Right lobe of liver (tissue), 6 donors: ENCODE results near the gene PCK2. TPM values are rescaled to one million over a fixed set of nuclear protein-coding genes. Genes with fewer than 3 reads are reported as not detected.

Experiments used
- ATAC-seq, 4 donors: fragments of 200-7000 bp; cut with Tn5 transposase; one replicate each; pipeline ENCODE4 v1.9.1; 2020; ENCODE audit warnings: mild to moderate bottlenecking in 4 of 4, moderate library complexity in 4 of 4
- DNase-seq, 3 donors: peaks; one replicate each; pipeline ENCODE4 v3.0.0-alpha.2; 2020
- H3K27ac ChIP-seq, 3 donors: fragments of 200-600 bp; one replicate each; pipeline ENCODE4 v1.8.0; 2022
- H3K27me3 ChIP-seq, 2 donors: fragments of 200-600 bp; one replicate each; pipeline ENCODE4 v1.8.0; 2022
- H3K36me3 ChIP-seq, 4 donors: fragments of 200-600 bp; sonication (generic) in 1 of 4; one replicate each; pipeline versions ENCODE4 v1.5.1 to v1.8.0; 2017 to 2022; ENCODE audit warnings: control low read depth in 1 of 4
- H3K4me1 ChIP-seq, 4 donors: fragments of 200-600 bp; sonication (generic) in 1 of 4; one replicate each; pipeline versions ENCODE4 v1.5.1 to v1.8.0; 2017 to 2022; ENCODE audit warnings: control low read depth in 1 of 4
- H3K4me3 ChIP-seq, 3 donors: fragments of 200-600 bp; one replicate each; pipeline ENCODE4 v1.8.0; 2022
- H3K9me3 ChIP-seq, 4 donors: fragments of 200-600 bp; sonication (generic) in 1 of 4; one replicate each; pipeline versions ENCODE4 v1.5.1 to v1.8.0; 2017 to 2022; ENCODE audit warnings: control low read depth in 1 of 4
- POLR2A ChIP-seq: fragments of 450-650 bp; IDR thresholded peaks from one replicate; pipeline ENCODE4 v1.6.1; 2017; ENCODE audit warnings: antibody characterized with exemption, mild to moderate bottlenecking
- WGBS: methylation state at CpG from one replicate; pipeline ENCODE4 v1.1.6; 2018; ENCODE audit warnings: low coverage, low lambda C conversion rate; ENCODE audit not compliant: insufficient coverage; ENCODE audit errors: missing lambda C conversion rate; 5-methylcytosine and 5-hydroxymethylcytosine counted together
- intact Hi-C, 2 donors: fragments of 100-400 bp; cut with DNase I; formaldehyde crosslinking; loops; one replicate each; pipeline versions ENCODE4 v1.11.2 to v1.14.1; 2022
- total RNA-seq, 6 experiments: library from RNA; depleted of rRNA in 2 of 6; stranded (reverse); fragments of >200 nt in 2 of 6; fragmentation: NEBNext Ultra II Directional in 3 of 6; extraction: Animal tissue kit (Norgen Biotek cat#: 25700) in 3 of 6; gene quantifications; one replicate each; pipeline versions ENCODE4 v1.1.0 to v1.2.4, GENCODE V29; 2016 to 2023
- TF ChIP-seq, protein P1 (sequence below), 4 donors: fragments of 200-600 bp in 3 of 4; fragments of 450-650 bp in 1 of 4; IDR thresholded peaks; one replicate each; pipeline versions ENCODE4 v1.5.1 to v1.8.0; 2016 to 2022; ENCODE audit warnings: antibody characterized with exemption in 4 of 4, mild to moderate bottlenecking in 2 of 4
- donor health status: DM: no; HTN: yes; CAD: no.
- donor health status: DM: no; HTN: no; CAD: no.
- donor health status: DM: no; HTN: no; CAD: no.
- donor health status: DM: no; HTN: yes; CAD: no.
- donor health status: DM: no; HTN: yes; CAD: no.

Gene PCK2
- total RNA-seq, 6 experiments from 2014 or later = 124 to 615 (median 240) TPM

DNA sequence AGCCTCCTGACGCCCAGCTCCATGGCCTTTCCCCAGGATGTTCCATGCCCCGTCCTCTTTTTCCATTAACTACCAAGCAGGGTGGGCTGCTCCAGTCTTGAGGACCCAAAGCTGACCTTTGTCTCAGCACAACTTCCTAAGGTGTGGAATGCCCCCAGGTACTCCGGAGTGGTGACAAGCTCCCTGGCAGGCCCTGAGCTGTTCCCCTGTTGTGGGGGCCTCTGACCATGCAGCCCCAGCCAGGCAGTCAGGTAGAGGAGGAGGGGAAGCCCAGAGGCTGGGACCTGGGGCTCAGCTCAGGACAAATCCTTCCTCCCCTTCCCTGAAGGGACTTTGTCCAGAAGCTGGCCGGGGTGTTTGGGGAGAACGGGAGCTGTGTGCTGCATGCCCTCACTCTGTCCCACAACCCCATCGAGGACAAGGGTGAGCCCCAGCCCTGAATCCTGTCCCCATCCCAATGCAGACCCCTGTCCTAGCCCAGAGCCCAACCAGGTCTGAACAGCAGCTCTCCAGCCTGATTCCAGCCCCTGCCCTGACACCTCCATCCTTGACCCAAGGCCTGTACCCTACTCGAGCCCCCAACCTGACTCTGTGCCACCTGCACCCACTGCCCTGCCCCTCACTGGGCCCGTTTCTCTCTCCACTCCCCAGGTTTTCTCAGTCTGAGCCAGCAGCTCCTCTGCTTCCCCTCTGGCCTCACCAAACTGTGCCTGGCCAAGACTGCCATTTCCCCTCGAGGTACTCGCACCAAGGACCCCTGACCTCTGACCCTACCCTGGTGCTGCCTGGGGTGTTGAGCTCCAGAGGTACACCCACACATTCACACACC lies 37.9 kb upstream of the PCK2 start:
- no peak overlapping the region for H3K27ac ChIP-seq
- 65% methylated on average over 4 of the region's 10 CpGs for WGBS
- no peaks in the 10 kb centered on the region for H3K27me3 ChIP-seq
- no peak for TF ChIP-seq POLR2A
- TF ChIP-seq, protein P1, sequence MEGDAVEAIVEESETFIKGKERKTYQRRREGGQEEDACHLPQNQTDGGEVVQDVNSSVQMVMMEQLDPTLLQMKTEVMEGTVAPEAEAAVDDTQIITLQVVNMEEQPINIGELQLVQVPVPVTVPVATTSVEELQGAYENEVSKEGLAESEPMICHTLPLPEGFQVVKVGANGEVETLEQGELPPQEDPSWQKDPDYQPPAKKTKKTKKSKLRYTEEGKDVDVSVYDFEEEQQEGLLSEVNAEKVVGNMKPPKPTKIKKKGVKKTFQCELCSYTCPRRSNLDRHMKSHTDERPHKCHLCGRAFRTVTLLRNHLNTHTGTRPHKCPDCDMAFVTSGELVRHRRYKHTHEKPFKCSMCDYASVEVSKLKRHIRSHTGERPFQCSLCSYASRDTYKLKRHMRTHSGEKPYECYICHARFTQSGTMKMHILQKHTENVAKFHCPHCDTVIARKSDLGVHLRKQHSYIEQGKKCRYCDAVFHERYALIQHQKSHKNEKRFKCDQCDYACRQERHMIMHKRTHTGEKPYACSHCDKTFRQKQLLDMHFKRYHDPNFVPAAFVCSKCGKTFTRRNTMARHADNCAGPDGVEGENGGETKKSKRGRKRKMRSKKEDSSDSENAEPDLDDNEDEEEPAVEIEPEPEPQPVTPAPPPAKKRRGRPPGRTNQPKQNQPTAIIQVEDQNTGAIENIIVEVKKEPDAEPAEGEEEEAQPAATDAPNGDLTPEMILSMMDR (IDR thresholded peaks at IDR 0.05) = no peak
- no peaks in the 10 kb centered on the region for H3K36me3 ChIP-seq
- DNase-seq (no peak), ATAC-seq (no peak)
- no peak overlapping the region for H3K4me3 ChIP-seq
- intact Hi-C loops = loop anchor here (5.0 kb wide), 1 partner anchor 36 kb away; the partner anchor contains the start of gene PCK2 (in 2 of the 2)
- no peaks in the 10 kb centered on the region for H3K9me3 ChIP-seq
- H3K4me1 ChIP-seq = peaks cover 0 to 36% (median 9%) of the 10 kb centered on the region in 4 donors

- 16% methylated on average over 2 of the region's 8 CpGs for WGBS
- TF ChIP-seq, protein P1 (IDR thresholded peaks at IDR 0.05) = no peak
- TF ChIP-seq POLR2A = no peak
- no peaks in the 10 kb centered on the region for H3K36me3 ChIP-seq
- peaks cover 0 to 40% (median 11%) of the 10 kb centered on the region in 4 donors for H3K4me1 ChIP-seq
- H3K4me3 ChIP-seq = no peak overlapping the region
- intact Hi-C loops = loop anchor here (5.0 kb wide), 1 partner anchor 36 kb away; the partner anchor contains the start of gene PCK2 (in 2 of the 2)
- ATAC-seq = peak in 1 of 4 donors; percentile 41
- peak in 2 of 3 donors; percentile 79 to 82 for DNase-seq
- no peaks in the 10 kb centered on the region for H3K27me3 ChIP-seq
- no peak overlapping the region for H3K27ac ChIP-seq
- H3K9me3 ChIP-seq = no peaks in the 10 kb centered on the region
These were observed 37.3 kb upstream of the PCK2 start for GRCh38 chr14:24056800-24057184.

DNA sequence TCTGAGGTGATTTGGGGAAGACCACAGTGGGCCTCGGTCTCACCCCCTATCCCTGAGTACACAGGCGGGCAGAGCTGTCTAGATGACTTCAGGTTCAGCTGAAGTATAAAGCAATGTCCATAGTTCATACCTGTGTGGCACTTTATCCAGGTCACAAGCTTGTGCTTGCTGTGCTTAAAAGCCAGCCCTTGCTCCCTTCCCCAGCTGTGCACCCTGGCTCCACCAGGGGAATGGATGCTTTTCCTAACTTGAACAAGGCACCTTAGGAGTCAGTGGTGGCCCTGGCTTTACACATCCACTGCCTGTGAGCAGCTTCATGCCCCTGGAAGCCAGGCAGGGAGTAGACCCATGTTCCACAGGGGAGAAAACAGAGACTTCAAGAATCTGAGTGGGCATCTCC lies 36.8 kb upstream of the PCK2 start:
- Histone ChIP-seq H3K36me3 (no peaks in the 10 kb centered on the region), H3K27me3 (no peaks in the 10 kb centered on the region), H3K27ac (no peak overlapping the region), H3K4me1 (peaks cover 0 to 40% (median 12%) of the 10 kb centered on the region in 4 donors), H3K9me3 (no peaks in the 10 kb centered on the region), H3K4me3 (no peak overlapping the region)
- TF ChIP-seq, protein P1 (IDR thresholded peaks at IDR 0.05) = no peak
- no peak for TF ChIP-seq POLR2A
- DNase-seq (peak in 1 of 3 donors; percentile 28), ATAC-seq (no peak)
- WGBS = no CpG with 5 or more reads among the region's 2 CpGs
- intact Hi-C loops = loop anchor here (5.0 kb wide), 1 partner anchor 35 kb away; the partner anchor contains the start of gene PCK2 (in 2 of the 2)

- ATAC-seq = no peak
- H3K27ac ChIP-seq = no peak overlapping the region
These were observed 36.2 kb upstream of the PCK2 start for GRCh38 chr14:24057867-24058259.

More at GRCh38 chr14:24057867-24058259, 36.2 kb upstream of the PCK2 start:
- Histone ChIP-seq H3K27me3 (no peaks in the 10 kb centered on the region), H3K4me3 (no peak overlapping the region), H3K4me1 (peaks cover 0 to 43% (median 14%) of the 10 kb centered on the region in 4 donors), H3K9me3 (no peaks in the 10 kb centered on the region), H3K36me3 (no peaks in the 10 kb centered on the region)
- intact Hi-C loops = loop anchor here (5.0 kb wide), 1 partner anchor 34 kb away; the partner anchor contains the start of gene PCK2 (in 2 of the 2)
- no CpG with 5 or more reads among the region's 14 CpGs for WGBS
- peak in 1 of 3 donors; percentile 42 for DNase-seq
- TF ChIP-seq, protein P1 (IDR thresholded peaks at IDR 0.05) = no peak
- TF ChIP-seq POLR2A = no peak
